ENCODE results near the gene ATP2A3.
"Not testable (repeated sequence)": the region's sequence is repeated elsewhere in the genome, so short reads cannot be mapped to it uniquely, and the experiment has no call there.

ATP2A3 gene

GRCh38 chr17:3954976-3955672, 9.1 kb downstream of the ATP2A3 start:
- DNase-seq (ENCODE audit: low read depth): no peak

GRCh38 chr17:3954086-3954485, 10.2 kb downstream of the ATP2A3 start:
- DNase-seq (ENCODE audit: low read depth): no peak

- DNase-seq (ENCODE audit: low read depth): no peak
Observed at GRCh38 chr17:3953542-3953941, 10.7 kb downstream of the ATP2A3 start.

- no peak for DNase-seq (ENCODE audit: low read depth)
Observed at GRCh38 chr17:3952186-3952585, 12.1 kb downstream of the ATP2A3 start.

GRCh38 chr17:3951420-3951819, 12.8 kb downstream of the ATP2A3 start:
- DNase-seq (ENCODE audit: low read depth): no peak

GRCh38 chr17:3951003-3951402, 13.2 kb downstream of the ATP2A3 start:
- DNase-seq (ENCODE audit: low read depth): no peak

GRCh38 chr17:3950584-3950983, 13.7 kb downstream of the ATP2A3 start:
- DNase-seq (ENCODE audit: low read depth): no peak

GRCh38 chr17:3949418-3949817, 14.8 kb downstream of the ATP2A3 start:
- DNase-seq (ENCODE audit: low read depth): no peak

GRCh38 chr17:3948551-3948950, 15.7 kb downstream of the ATP2A3 start:
- DNase-seq (ENCODE audit: low read depth): not testable (repeated sequence)

- DNase-seq (ENCODE audit: low read depth): no peak
Observed at GRCh38 chr17:3947318-3947810, 16.9 kb downstream of the ATP2A3 start.

GRCh38 chr17:3946711-3947235, 17.5 kb downstream of the ATP2A3 start:
- DNase-seq (ENCODE audit: low read depth): no peak

GRCh38 chr17:3944485-3945388, 19.5 kb downstream of the ATP2A3 start:
- no peak for DNase-seq (ENCODE audit: low read depth)

- DNase-seq (ENCODE audit: low read depth): no peak
Observed at GRCh38 chr17:3943240-3943891, 20.9 kb downstream of the ATP2A3 start.

GRCh38 chr17:3940965-3941698, 23.1 kb downstream of the ATP2A3 start:
- no peak for DNase-seq (ENCODE audit: low read depth)

GRCh38 chr17:3937359-3937758, 26.9 kb downstream of the ATP2A3 start:
- no peak for DNase-seq (ENCODE audit: low read depth)

GRCh38 chr17:3935825-3936355, 28.3 kb downstream of the ATP2A3 start:
- no peak for DNase-seq (ENCODE audit: low read depth)

GRCh38 chr17:3935140-3935542, 29.1 kb downstream of the ATP2A3 start:
- DNase-seq (ENCODE audit: low read depth): no peak

GRCh38 chr17:3929764-3930163, 34.5 kb downstream of the ATP2A3 start:
- no peak for DNase-seq (ENCODE audit: low read depth)

GRCh38 chr17:3929181-3929580, 35.1 kb downstream of the ATP2A3 start:
- no peak for DNase-seq (ENCODE audit: low read depth)

GRCh38 chr17:3928406-3928805, 35.8 kb downstream of the ATP2A3 start:
- no peak for DNase-seq (ENCODE audit: low read depth)

GRCh38 chr17:3927628-3928340, 36.5 kb downstream of the ATP2A3 start:
- DNase-seq (ENCODE audit: low read depth): no peak

All from stimulated activated CD4-positive, alpha-beta T cell treated with anti-CD3 and anti-CD28 coated beads, Interleukin-2, amount 100 ng/mL, for 4 hours (primary cell).